IMR-90 (cell line): Measurements from ENCODE around the gene TXNDC11. TPM values are rescaled to one million over a fixed set of nuclear protein-coding genes. Genes with fewer than 3 reads are reported as not detected.

Experiments
- ATAC-seq: fragments of 200-7000 bp; cut with Tn5 transposase; 2 replicates; pipeline ENCODE4 v1.9.1; 2020; ENCODE audit warnings: low read depth, mild to moderate bottlenecking, moderate library complexity
- BruUV-seq: library from RNA; stranded (reverse); fragments of 400-500 nt; replicated peaks from 2 replicates; lab custom pipeline; 2021; lab: Mats Ljungman, UMichigan
- CTCF ChIA-PET: fragments of 300-600 bp; formaldehyde crosslinking; extraction: SDS; loops from one replicate; lab custom pipeline; 2021; ENCODE audit warnings: antibody characterized with exemption; lab: Yijun Ruan, JAX
- POLR2A ChIA-PET: fragments of 300-600 bp; sonication (Branson Sonifier 250); formaldehyde crosslinking; loops from one replicate; lab custom pipeline; 2022; ENCODE audit warnings: antibody characterized with exemption; ENCODE audit not compliant: unreplicated experiment; lab: Charles Lee
- DNase-seq: peaks from one replicate; pipeline ENCODE4 v3.0.0; 2013
- H2AFZ ChIP-seq: replicated peaks from 2 replicates; pipeline ENCODE3; 2013; ENCODE audit warnings: low read length, mild to moderate bottlenecking; ENCODE audit not compliant: poor library complexity
- H2AK5ac ChIP-seq: 2 replicates; pipeline ENCODE4 v1.6.1; 2013; ENCODE audit warnings: low read depth, low read length, inconsistent platforms
- H2AK9ac ChIP-seq: replicated peaks from 2 replicates; pipeline ENCODE3; 2013; ENCODE audit warnings: mild to moderate bottlenecking, low read depth, low read length, moderate library complexity; ENCODE audit not compliant: poor library complexity
- H2BK120ac ChIP-seq: 2 replicates; pipeline ENCODE4 v1.6.1; 2013; ENCODE audit warnings: low read depth, low read length, inconsistent platforms
- H2BK15ac ChIP-seq: 3 replicates; pipeline ENCODE4 v1.6.1; 2013; ENCODE audit warnings: low read depth, low read length, inconsistent platforms
- H2BK20ac ChIP-seq: 2 replicates; pipeline ENCODE4 v1.6.1; 2013; ENCODE audit warnings: low read depth, mild to moderate bottlenecking, inconsistent platforms, low read length, moderate library complexity
- H2BK5ac ChIP-seq: 2 replicates; pipeline ENCODE4 v1.6.1; 2013; ENCODE audit warnings: mild to moderate bottlenecking, low read depth, low read length, inconsistent platforms; ENCODE audit not compliant: poor library complexity, severe bottlenecking
- H3K14ac ChIP-seq: replicated peaks from 2 replicates; pipeline ENCODE4 v1.6.1; 2013; ENCODE audit warnings: low read depth, low read length, inconsistent platforms
- H3K18ac ChIP-seq: 2 replicates; pipeline ENCODE4 v1.6.1; 2013; ENCODE audit warnings: low read depth, low read length, control low read depth
- H3K23ac ChIP-seq: 2 replicates; pipeline ENCODE4 v1.6.1; 2013; ENCODE audit warnings: low read depth, low read length, inconsistent platforms
- H3K27ac ChIP-seq: 2 replicates; pipeline ENCODE4 v1.5.1; 2013; ENCODE audit warnings: mild to moderate bottlenecking, control low read depth, low read length; ENCODE audit not compliant: insufficient read depth
- H3K27me3 ChIP-seq: 2 replicates; pipeline ENCODE4 v1.6.1; 2013; ENCODE audit warnings: low read length; ENCODE audit not compliant: control insufficient read depth, insufficient read depth
- H3K36me3 ChIP-seq: 2 replicates; pipeline ENCODE4 v1.6.1; 2013; ENCODE audit warnings: low read length, mixed read lengths; ENCODE audit not compliant: control insufficient read depth, insufficient read depth
- H3K4ac ChIP-seq: 2 replicates; pipeline ENCODE4 v1.6.1; 2013; ENCODE audit warnings: low read depth, low read length, inconsistent platforms
- H3K4me1 ChIP-seq: 2 replicates; pipeline ENCODE4 v1.6.1; 2013; ENCODE audit warnings: low read length, mixed read lengths; ENCODE audit not compliant: control insufficient read depth, insufficient read depth
- H3K4me2 ChIP-seq: 2 replicates; pipeline ENCODE4 v1.6.1; 2013; ENCODE audit warnings: low read depth, mild to moderate bottlenecking, control low read depth, low read length, moderate library complexity
- H3K4me3 ChIP-seq: 2 replicates; pipeline ENCODE4 v1.5.1; 2013; ENCODE audit warnings: low read depth, mild to moderate bottlenecking, control low read depth, low read length, moderate library complexity; ENCODE audit not compliant: insufficient read depth
- H3K56ac ChIP-seq: 2 replicates; pipeline ENCODE4 v1.6.1; 2013; ENCODE audit warnings: low read length, inconsistent platforms; ENCODE audit not compliant: insufficient read depth; ENCODE audit errors: extremely low read depth
- H3K79me1 ChIP-seq, 2 experiments: 2 replicates each; pipeline ENCODE4 v1.6.1; 2013; ENCODE audit warnings: low read length in 2 of 2, inconsistent platforms in 1 of 2, low read depth in 1 of 2
- H3K9ac ChIP-seq: 2 replicates; pipeline ENCODE4 v1.6.1; 2013; ENCODE audit warnings: low read depth, low read length, control low read depth
- H3K9me1 ChIP-seq: 2 replicates; pipeline ENCODE4 v1.6.1; 2013; ENCODE audit warnings: low read length, inconsistent platforms; ENCODE audit not compliant: insufficient read depth
- H3K9me3 ChIP-seq: 2 replicates; pipeline ENCODE4 v1.6.1; 2013; ENCODE audit warnings: low read length; ENCODE audit not compliant: control insufficient read depth, insufficient read depth
- H4K20me1 ChIP-seq: 2 replicates; pipeline ENCODE4 v1.6.1; 2013; ENCODE audit warnings: low read length, inconsistent platforms; ENCODE audit not compliant: insufficient read depth
- H4K5ac ChIP-seq: 2 replicates; pipeline ENCODE4 v1.6.1; 2013; ENCODE audit warnings: mild to moderate bottlenecking, low read depth, low read length, control low read depth
- H4K8ac ChIP-seq, 2 experiments: 2 replicates each; pipeline ENCODE4 v1.6.1; 2013; ENCODE audit warnings: low read depth in 2 of 2, low read length in 2 of 2, control low read depth in 1 of 2, inconsistent platforms in 1 of 2
- H4K91ac ChIP-seq: 2 replicates; pipeline ENCODE4 v1.6.1; 2013; ENCODE audit warnings: low read depth, low read length, inconsistent platforms; ENCODE audit not compliant: insufficient read depth
- CEBPB ChIP-seq: IDR thresholded peaks from 2 replicates; pipeline ENCODE4 v1.6.1; 2012; ENCODE audit warnings: low read depth, low read length, improper control_type of control experiment
- CHD1 ChIP-seq: IDR thresholded peaks from 2 replicates; pipeline ENCODE4 v1.6.1; 2012; ENCODE audit warnings: low read depth, low read length, improper control_type of control experiment
- CTCF ChIP-seq: conservative IDR thresholded peaks from 2 replicates; pipeline ENCODE4 v1.5.1; 2012; ENCODE audit warnings: mild to moderate bottlenecking, low read depth, low read length, improper control_type of control experiment
- ELK1 ChIP-seq: fragments of 150-350 bp; IDR thresholded peaks from 2 replicates; pipeline ENCODE4 v1.6.1; 2016; ENCODE audit warnings: low read depth, mild to moderate bottlenecking, low read length, moderate library complexity, borderline replicate concordance
- FOS ChIP-seq: fragments of 150-350 bp; IDR thresholded peaks from 2 replicates; pipeline ENCODE4 v1.6.1; 2016; ENCODE audit warnings: low read depth, low read length
- MAFK ChIP-seq: IDR thresholded peaks from 2 replicates; pipeline ENCODE4 v1.6.1; 2012; ENCODE audit warnings: low read depth, low read length, improper control_type of control experiment
- NFE2L2 ChIP-seq: fragments of 150-350 bp; IDR thresholded peaks from 2 replicates; pipeline ENCODE4 v1.6.1; 2016; ENCODE audit warnings: low read depth, mild to moderate bottlenecking, low read length
- POLR2A ChIP-seq: IDR thresholded peaks from 2 replicates; pipeline ENCODE4 v1.6.1; 2012; ENCODE audit warnings: mild to moderate bottlenecking, low read depth, low read length
- RAD21 ChIP-seq: IDR thresholded peaks from 2 replicates; pipeline ENCODE4 v1.6.1; 2012; ENCODE audit warnings: low read length, improper control_type of control experiment
- RCOR1 ChIP-seq: IDR thresholded peaks from 2 replicates; pipeline ENCODE4 v1.6.1; 2012; ENCODE audit warnings: mild to moderate bottlenecking, low read length, improper control_type of control experiment; ENCODE audit not compliant: insufficient replicate concordance
- RFX5 ChIP-seq: IDR thresholded peaks from 2 replicates; pipeline ENCODE4 v1.8.0; 2012; ENCODE audit warnings: low read depth, mild to moderate bottlenecking, low read length, moderate library complexity
- SMC3 ChIP-seq: fragments of 150-350 bp; IDR thresholded peaks from 2 replicates; pipeline ENCODE4 v1.6.1; 2016; ENCODE audit warnings: low read depth, mild to moderate bottlenecking, antibody characterized with exemption, low read length, moderate library complexity
- WGBS, 2 experiments: methylation state at CpG; one replicate each; pipeline versions ENCODE4 v1.1.5 to v1.1.7; 2013; ENCODE audit warnings: missing lambda C conversion rate in 2 of 2; ENCODE audit not compliant: insufficient read length in 1 of 2; ENCODE audit errors: extremely low coverage in 2 of 2; 5-methylcytosine and 5-hydroxymethylcytosine counted together
- dilution Hi-C: fragments of 300-500 bp; cut with HindIII; formaldehyde crosslinking; loops from one replicate; pipeline ENCODE4 v1.14.3; 2018; ENCODE audit warnings: low sequenced_read_pairs; ENCODE audit not compliant: unreplicated experiment
- in situ Hi-C: fragments of 300-500 bp; cut with MboI; formaldehyde crosslinking; loops from 3 replicates; pipeline ENCODE4 v1.14.3; 2019; ENCODE audit warnings: low sequenced_read_pairs, inconsistent platforms, mixed read lengths
- intact Hi-C: fragments of 100-400 bp; cut with micrococcal nuclease; formaldehyde crosslinking; loops from 2 replicates; pipeline ENCODE4 v1.10.0; 2022
- polyA plus RNA-seq, 3 experiments: library from polyadenylated mRNA; depleted of rRNA; stranded (reverse); fragments of >200 nt; gene quantifications; 2 replicates each; pipeline ENCODE4 v1.2.3, GENCODE V29; 2012; ENCODE audit warnings: low replicate concordance in 1 of 3
- total RNA-seq: library from RNA; depleted of rRNA; stranded (reverse); fragments of >200 nt; gene quantifications from 2 replicates; pipeline ENCODE4 v1.2.3, GENCODE V29; 2012

The TXNDC11 gene
- total and polyA plus RNA-seq, 2 of the 4 experiments (the other 2 are of a cell fraction): 25.3 to 42.9 TPM

DNA sequence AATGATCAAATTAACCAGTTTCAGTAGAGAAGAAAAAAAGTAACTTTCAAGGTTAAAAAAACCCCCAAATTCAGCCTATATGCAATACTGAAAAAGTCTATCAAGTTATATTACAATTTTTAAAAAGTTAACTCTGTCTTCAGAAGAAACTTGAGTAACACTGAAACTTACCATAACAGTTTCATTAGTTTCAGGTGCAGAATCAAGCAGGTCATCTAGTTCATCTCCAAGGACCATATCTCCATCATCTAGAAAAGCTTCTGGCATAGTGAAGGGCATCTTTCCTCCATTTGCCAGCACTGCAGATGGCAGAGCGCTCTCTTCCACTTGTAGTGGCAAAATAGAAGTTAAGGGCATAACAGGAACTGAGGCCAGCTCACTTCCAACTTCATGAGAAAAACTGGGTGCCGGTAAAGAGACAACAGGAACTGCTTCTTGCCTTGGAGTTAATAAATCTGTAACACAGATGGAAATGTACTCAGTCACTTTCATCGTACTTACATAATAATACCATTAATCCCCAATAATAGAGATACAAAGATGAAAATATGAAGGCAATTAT, 31.5 kb upstream of the TXNDC11 start:
- no peak overlapping the region for H3K14ac ChIP-seq
- no peak overlapping the region for H4K8ac ChIP-seq
- CTCF ChIA-PET: no interaction called here
- H3K79me1 ChIP-seq: peaks cover 33 to 56% of the 10 kb centered on the region in 2 experiments
- ATAC-seq: no peak
- DNase-seq: no peak
- H3K4ac ChIP-seq: no peak overlapping the region
- H3K4me1 ChIP-seq: no peaks in the 10 kb centered on the region
- in situ Hi-C loops: no loop called here
- no peak overlapping the region for H3K23ac ChIP-seq
- no peak overlapping the region for H2BK20ac ChIP-seq
- peaks cover 2% of the 10 kb centered on the region; the same call in 1 of the 2 replicates for H4K20me1 ChIP-seq
- H2AK5ac ChIP-seq: no peak overlapping the region
- H3K4me3 ChIP-seq: no peak overlapping the region
- H2BK5ac ChIP-seq: no peak overlapping the region
- no peak overlapping the region for H2AFZ ChIP-seq
- TF ChIP-seq RAD21 (no peak), CEBPB (no peak), ELK1 (no peak), FOS (no peak), CTCF (no peak), RFX5 (no peak), NFE2L2 (no peak), CHD1 (no peak), MAFK (no peak), SMC3 (no peak), RCOR1 (no peak), POLR2A (no peak)
- H3K18ac ChIP-seq: no peak overlapping the region
- no peak overlapping the region for H4K91ac ChIP-seq
- no peaks in the 10 kb centered on the region for H3K9me3 ChIP-seq
- no peak overlapping the region for H4K5ac ChIP-seq
- H2BK120ac ChIP-seq: no peak overlapping the region
- no peak overlapping the region for H2AK9ac ChIP-seq
- dilution Hi-C loops: no loop called here
- H3K56ac ChIP-seq: no peak overlapping the region
- no peak overlapping the region for H3K4me2 ChIP-seq
- intact Hi-C loops: no loop called here
- H3K27me3 ChIP-seq: no peaks in the 10 kb centered on the region
- H3K9me1 ChIP-seq: 0 out of 2 replicates have a peak, but pooled peaks cover 3% of the 10 kb centered on the region
- H3K27ac ChIP-seq: no peak overlapping the region
- H3K36me3 ChIP-seq: peaks cover 64% of the 10 kb centered on the region
- no peak overlapping the region for H3K9ac ChIP-seq
- no peak overlapping the region for H2BK15ac ChIP-seq
- no CpG with 5 or more reads among the region's 3 CpGs for WGBS, 2 experiments
- BruUV-seq: no TSS peak
- POLR2A ChIA-PET: no interaction called here
